Measurements from ENCODE around the gene PGBD1.

The PGBD1 gene

DNA sequence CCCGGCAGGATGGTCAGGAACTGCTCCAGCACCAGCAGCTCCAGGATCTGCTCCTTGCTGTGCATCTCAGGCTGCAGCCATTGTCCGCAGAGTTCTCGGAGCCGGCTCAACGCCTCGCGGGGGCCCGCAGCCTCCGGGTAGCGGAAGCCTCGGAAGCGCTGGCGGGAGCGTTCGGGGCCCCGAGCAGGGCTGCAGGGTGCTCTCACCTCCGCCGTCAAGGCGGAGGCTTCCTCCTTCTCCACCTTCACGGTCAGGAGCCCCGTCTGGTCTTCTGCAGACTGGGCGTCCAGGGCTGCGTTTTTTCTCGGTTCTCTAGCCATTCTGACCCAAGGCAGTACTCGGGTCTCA is 29.7 kb upstream of the PGBD1 start:
- peaks cover 6% of the 10 kb centered on the region for H3K36me3 ChIP-seq (ENCODE audit: control insufficient read depth, insufficient read depth, low read length)
- peaks cover 6% of the 10 kb centered on the region for H3K4me1 ChIP-seq (ENCODE audit: control insufficient read depth, insufficient read depth, low read length)
- H3K27ac ChIP-seq (ENCODE audit: insufficient read depth, low read depth, low read length, poor library complexity, severe bottlenecking): no peak overlapping the region
- WGBS, 2 experiments: 0% methylated on average over 24 to 25 of the region's 25 CpGs
- H3K27me3 ChIP-seq (ENCODE audit: control insufficient read depth, insufficient read depth, low read length, poor library complexity, severe bottlenecking): peaks cover 6% of the 10 kb centered on the region
- H3K9me3 ChIP-seq (ENCODE audit: control insufficient read depth, low read length): no peaks in the 10 kb centered on the region
- H3K4me3 ChIP-seq (ENCODE audit: insufficient read depth, low read depth, low read length): peak overlapping the region; percentile 97

DNA sequence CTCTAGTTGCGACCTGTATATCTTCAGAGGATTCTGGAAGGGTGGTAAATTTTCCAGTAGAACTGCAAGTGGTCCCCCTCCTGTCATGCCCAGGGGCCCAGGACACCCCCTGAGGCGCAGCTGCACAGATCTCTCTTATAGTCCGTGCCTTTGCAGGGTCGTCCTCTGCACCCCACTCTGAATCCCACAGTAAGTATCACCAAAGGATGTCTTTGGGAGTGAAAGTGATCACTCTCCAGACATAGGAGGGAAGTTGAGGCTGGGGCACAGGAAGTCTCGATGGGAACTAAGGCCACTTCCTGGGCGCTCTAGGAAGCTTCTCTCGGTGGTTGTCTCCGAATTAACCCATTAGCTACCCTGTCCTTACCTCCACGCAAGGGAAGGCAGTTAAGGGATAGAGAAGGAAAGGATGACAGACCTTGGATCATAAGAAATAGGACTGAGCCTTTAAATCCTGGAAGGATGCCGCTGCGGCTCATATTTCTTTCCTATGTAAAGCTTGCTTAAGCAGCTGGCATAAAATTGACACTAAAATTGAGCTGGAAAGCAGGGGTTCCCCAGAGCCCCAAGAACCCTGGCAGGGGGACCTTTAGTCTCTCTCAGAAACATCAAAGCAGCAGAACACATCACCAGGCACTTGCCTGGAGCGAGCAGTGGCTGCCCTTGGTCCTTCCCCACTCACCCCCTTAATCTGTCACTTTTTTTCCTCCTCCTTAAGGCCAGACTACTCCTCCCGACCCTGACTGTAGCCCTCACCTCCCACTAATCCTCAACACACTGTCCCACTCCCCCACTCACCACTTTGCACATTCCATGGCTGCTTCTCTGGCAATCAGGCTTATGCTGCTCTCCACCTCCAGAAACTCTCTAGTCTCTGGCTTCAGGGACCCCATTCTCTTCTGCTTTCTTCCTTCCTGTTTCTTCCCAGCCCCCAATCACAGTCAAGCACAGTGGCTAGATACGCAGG is 29.1 kb upstream of the PGBD1 start, which contains the start of gene ZKSCAN4:
Gene ZKSCAN4, minus strand, starts transcription at position 261 of the 967 bp plus-strand sequence. CDS start 289 bp downstream, outside the sequence.
- 16% methylated on average over 13 to 14 of the region's 14 CpGs for WGBS, 2 experiments
- no peak within 1 kb of the TSS for H3K27ac ChIP-seq (ENCODE audit: insufficient read depth, low read depth, low read length, poor library complexity, severe bottlenecking)

GRCh38 chr6:28254121-28254519 is 27.3 kb upstream of the PGBD1 start:
- 85 to 95% methylated on average over 1 of the region's 1 CpG for WGBS, 2 experiments
- no peak overlapping the region for H3K4me3 ChIP-seq (ENCODE audit: insufficient read depth, low read depth, low read length)
- H3K27ac ChIP-seq (ENCODE audit: insufficient read depth, low read depth, low read length, poor library complexity, severe bottlenecking): no peak overlapping the region
- peaks cover 6% of the 10 kb centered on the region for H3K4me1 ChIP-seq (ENCODE audit: control insufficient read depth, insufficient read depth, low read length)
- no peaks in the 10 kb centered on the region for H3K36me3 ChIP-seq (ENCODE audit: control insufficient read depth, insufficient read depth, low read length)
- H3K27me3 ChIP-seq (ENCODE audit: control insufficient read depth, insufficient read depth, low read length, poor library complexity, severe bottlenecking): peaks cover 6% of the 10 kb centered on the region
- H3K9me3 ChIP-seq (ENCODE audit: control insufficient read depth, low read length): no peaks in the 10 kb centered on the region

More for the DNA sequence above, 29.1 kb upstream of the PGBD1 start, which contains the start of gene ZKSCAN4:
- Histone ChIP-seq H3K4me3 (ENCODE audit: insufficient read depth, low read depth, low read length) (peak within 1 kb of the TSS; percentile 97), H3K36me3 (ENCODE audit: control insufficient read depth, insufficient read depth, low read length) (peaks cover 4% of the 10 kb centered on the region), H3K9me3 (ENCODE audit: control insufficient read depth, low read length) (no peaks in the 10 kb centered on the region), H3K27me3 (ENCODE audit: control insufficient read depth, insufficient read depth, low read length, poor library complexity, severe bottlenecking) (peaks cover 6% of the 10 kb centered on the region), H3K4me1 (ENCODE audit: control insufficient read depth, insufficient read depth, low read length) (peaks cover 6% of the 10 kb centered on the region)

DNA sequence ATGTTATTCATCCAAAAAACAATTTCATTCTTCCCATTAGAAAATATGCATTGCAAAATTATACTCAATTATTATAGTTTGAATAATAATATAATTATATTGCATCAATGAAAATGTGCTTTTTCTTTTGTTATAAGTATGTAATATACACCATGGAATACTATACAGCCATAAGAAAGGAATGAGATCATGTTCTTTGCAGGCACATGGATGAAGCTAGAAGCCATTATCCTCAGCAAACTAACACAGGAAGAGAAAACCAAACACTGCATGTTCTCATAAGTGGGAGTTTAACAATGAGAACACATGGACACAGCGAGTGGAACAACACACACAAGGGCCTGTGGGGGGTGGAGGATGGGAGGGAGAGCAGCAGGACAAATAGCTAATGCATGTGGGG is 24.3 kb upstream of the PGBD1 start:
- H3K27ac ChIP-seq (ENCODE audit: insufficient read depth, low read depth, low read length, poor library complexity, severe bottlenecking): no peak overlapping the region
- H3K27me3 ChIP-seq (ENCODE audit: control insufficient read depth, insufficient read depth, low read length, poor library complexity, severe bottlenecking): peaks cover 13% of the 10 kb centered on the region
- H3K9me3 ChIP-seq (ENCODE audit: control insufficient read depth, low read length): no peaks in the 10 kb centered on the region
- H3K4me1 ChIP-seq (ENCODE audit: control insufficient read depth, insufficient read depth, low read length): no peaks in the 10 kb centered on the region
- WGBS, 2 experiments: no CpG with 5 or more reads among the region's 1 CpG
- no peak overlapping the region for H3K4me3 ChIP-seq (ENCODE audit: insufficient read depth, low read depth, low read length)
- no peaks in the 10 kb centered on the region for H3K36me3 ChIP-seq (ENCODE audit: control insufficient read depth, insufficient read depth, low read length)

DNA sequence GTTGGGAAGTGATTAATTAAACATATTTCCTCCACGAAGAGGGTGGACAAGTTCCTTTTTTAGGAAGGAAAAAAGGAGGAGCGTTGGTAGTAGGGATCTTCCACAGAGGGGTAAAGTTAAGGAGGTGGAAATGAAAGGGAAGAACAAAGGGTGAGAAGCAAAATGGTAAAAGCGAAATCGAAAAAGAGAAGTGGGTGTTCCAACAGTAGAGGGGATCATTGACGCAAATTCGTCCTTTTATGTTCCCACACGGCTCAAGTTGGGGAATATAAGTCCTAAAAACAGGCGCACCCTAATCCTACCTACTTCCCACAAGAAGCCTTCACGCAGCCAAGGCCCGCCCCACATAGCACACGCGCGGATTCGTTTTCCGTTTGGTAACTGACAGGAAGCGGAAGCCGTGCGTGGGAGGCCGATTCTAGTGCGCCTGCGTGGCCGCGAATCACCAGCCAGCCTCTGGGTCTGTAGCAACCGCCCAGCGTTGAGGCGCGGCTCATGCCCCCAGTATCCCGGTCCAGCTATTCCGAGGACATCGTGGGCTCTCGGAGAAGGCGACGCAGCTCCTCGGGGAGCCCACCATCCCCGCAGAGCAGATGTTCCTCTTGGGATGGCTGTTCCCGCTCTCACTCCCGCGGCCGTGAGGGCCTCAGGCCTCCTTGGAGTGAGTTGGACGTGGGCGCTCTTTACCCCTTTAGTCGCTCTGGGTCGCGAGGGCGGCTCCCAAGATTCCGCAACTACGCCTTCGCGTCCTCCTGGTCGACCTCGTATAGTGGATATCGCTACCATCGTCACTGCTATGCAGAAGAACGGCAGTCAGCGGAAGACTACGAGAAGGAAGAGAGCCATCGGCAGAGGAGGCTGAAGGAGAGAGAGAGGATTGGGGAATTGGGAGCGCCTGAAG is 22.2 kb upstream of the PGBD1 start, which contains the start of gene NKAPL:
Gene NKAPL, plus strand, starts transcription at position 421 of the 901 bp plus-strand sequence. Its CDS starts 75 bp downstream, at position 496.
- 93 to 94% methylated on average over 58 of the region's 58 CpGs for WGBS, 2 experiments
- Histone ChIP-seq H3K4me1 (ENCODE audit: control insufficient read depth, insufficient read depth, low read length) (no peaks in the 10 kb centered on the region), H3K4me3 (ENCODE audit: insufficient read depth, low read depth, low read length) (no peak within 1 kb of the TSS), H3K36me3 (ENCODE audit: control insufficient read depth, insufficient read depth, low read length) (no peaks in the 10 kb centered on the region), H3K9me3 (ENCODE audit: control insufficient read depth, low read length) (no peaks in the 10 kb centered on the region), H3K27me3 (ENCODE audit: control insufficient read depth, insufficient read depth, low read length, poor library complexity, severe bottlenecking) (peaks cover 28% of the 10 kb centered on the region), H3K27ac (ENCODE audit: insufficient read depth, low read depth, low read length, poor library complexity, severe bottlenecking) (no peak within 1 kb of the TSS)

GRCh38 chr6:28263922-28264321 is 17.4 kb upstream of the PGBD1 start:
- no peaks in the 10 kb centered on the region for H3K4me1 ChIP-seq (ENCODE audit: control insufficient read depth, insufficient read depth, low read length)
- H3K27ac ChIP-seq (ENCODE audit: insufficient read depth, low read depth, low read length, poor library complexity, severe bottlenecking): no peak overlapping the region
- 100% methylated on average over 2 of the region's 2 CpGs; no CpG with 5 or more reads in 1 of the 2 experiments for WGBS, 2 experiments
- H3K27me3 ChIP-seq (ENCODE audit: control insufficient read depth, insufficient read depth, low read length, poor library complexity, severe bottlenecking): peaks cover 32% of the 10 kb centered on the region
- H3K4me3 ChIP-seq (ENCODE audit: insufficient read depth, low read depth, low read length): no peak overlapping the region
- H3K36me3 ChIP-seq (ENCODE audit: control insufficient read depth, insufficient read depth, low read length): no peaks in the 10 kb centered on the region
- no peaks in the 10 kb centered on the region for H3K9me3 ChIP-seq (ENCODE audit: control insufficient read depth, low read length)

DNA sequence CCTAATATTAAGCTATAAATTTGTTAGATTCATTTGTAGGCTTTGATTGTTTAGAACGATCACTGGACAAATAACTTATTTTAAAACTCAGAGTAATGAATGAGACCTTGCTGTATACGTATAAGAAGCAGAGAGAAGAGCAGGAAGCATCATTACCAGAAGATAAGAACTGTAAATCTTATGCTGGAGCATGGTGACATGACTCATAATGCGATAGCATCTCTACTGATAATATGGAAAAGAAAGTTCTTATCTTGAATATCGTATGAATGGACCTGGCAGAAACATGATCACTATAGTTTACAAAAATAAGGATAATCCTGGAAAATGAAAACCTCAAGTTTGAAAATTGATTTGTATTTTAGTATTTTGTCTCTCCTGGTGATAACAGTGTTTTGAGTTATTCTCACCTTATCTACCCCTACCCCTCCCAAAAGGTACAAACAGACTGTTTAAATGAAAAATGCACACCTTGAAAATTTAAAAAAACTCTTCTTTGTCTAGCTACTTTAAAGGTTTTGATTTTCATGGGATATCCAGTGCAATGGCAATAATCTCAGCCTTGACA is 16.5 kb upstream of the PGBD1 start:
- no peaks in the 10 kb centered on the region for H3K9me3 ChIP-seq (ENCODE audit: control insufficient read depth, low read length)
- peaks cover 32% of the 10 kb centered on the region for H3K27me3 ChIP-seq (ENCODE audit: control insufficient read depth, insufficient read depth, low read length, poor library complexity, severe bottlenecking)
- H3K4me3 ChIP-seq (ENCODE audit: insufficient read depth, low read depth, low read length): no peak overlapping the region
- H3K36me3 ChIP-seq (ENCODE audit: control insufficient read depth, insufficient read depth, low read length): no peaks in the 10 kb centered on the region
- H3K27ac ChIP-seq (ENCODE audit: insufficient read depth, low read depth, low read length, poor library complexity, severe bottlenecking): no peak overlapping the region
- 64 to 95% methylated on average over 2 to 4 of the region's 4 CpGs for WGBS, 2 experiments
- no peaks in the 10 kb centered on the region for H3K4me1 ChIP-seq (ENCODE audit: control insufficient read depth, insufficient read depth, low read length)

DNA sequence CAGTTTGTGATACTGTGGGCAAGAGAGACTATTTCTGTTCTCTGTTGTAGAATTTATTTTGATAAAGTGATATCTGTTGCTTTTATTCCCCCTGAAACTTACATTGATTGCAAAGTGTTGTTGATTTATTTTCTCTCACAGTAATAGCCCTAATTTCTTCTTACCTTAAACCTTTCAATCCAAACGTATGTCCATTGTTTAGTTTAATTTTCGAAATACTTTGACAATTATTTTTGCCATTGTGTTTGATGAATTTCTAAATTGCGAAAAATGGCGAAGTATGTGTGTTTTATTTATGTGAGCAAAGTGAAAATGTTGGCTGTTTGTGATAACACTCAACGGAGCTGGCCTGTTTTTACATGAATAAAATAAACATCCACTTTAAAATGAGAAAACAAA is 14.8 kb upstream of the PGBD1 start:
- H3K9me3 ChIP-seq (ENCODE audit: control insufficient read depth, low read length): no peaks in the 10 kb centered on the region
- 35 to 57% methylated on average over 3 to 4 of the region's 5 CpGs for WGBS, 2 experiments
- H3K36me3 ChIP-seq (ENCODE audit: control insufficient read depth, insufficient read depth, low read length): peaks cover under 1% of the 10 kb centered on the region
- H3K4me1 ChIP-seq (ENCODE audit: control insufficient read depth, insufficient read depth, low read length): no peaks in the 10 kb centered on the region
- H3K4me3 ChIP-seq (ENCODE audit: insufficient read depth, low read depth, low read length): peak overlapping the region; percentile 75
- H3K27ac ChIP-seq (ENCODE audit: insufficient read depth, low read depth, low read length, poor library complexity, severe bottlenecking): no peak overlapping the region
- H3K27me3 ChIP-seq (ENCODE audit: control insufficient read depth, insufficient read depth, low read length, poor library complexity, severe bottlenecking): peaks cover 25% of the 10 kb centered on the region

DNA sequence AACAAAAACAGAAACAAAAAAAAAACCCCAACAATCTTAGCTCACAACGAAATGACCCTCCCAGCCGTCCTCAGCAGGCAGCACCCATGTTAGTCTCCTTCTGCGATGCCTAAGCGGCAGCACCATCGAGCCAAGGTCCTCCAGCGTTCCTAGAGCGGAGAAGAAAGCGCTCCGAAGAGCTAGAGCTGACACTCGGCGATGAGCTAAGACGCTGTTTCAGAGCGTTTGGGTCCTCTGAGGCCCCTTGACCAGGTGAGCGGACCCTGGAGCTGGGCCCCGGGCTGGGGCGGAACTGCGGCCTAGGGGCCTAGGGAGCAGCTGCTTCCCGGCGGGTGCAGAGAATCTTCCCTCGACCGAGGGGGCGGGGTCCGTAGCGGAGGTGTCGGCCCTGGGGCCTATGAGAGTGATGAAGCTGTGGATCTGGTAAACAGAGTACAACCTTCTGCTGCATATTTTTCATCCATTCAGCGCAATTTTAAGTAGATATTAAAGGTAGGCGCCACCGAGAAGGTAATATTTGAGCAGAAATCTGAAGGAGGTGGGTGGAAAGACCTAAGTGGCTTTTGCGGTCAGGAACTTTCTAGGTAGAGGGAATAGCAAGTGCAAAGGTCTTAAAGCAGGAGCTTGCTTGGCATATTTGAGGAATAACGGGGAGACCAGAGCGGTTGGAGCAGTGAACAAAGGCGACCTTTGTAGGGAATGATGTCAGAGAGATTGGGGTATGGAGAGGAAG is 14.2 kb upstream of the PGBD1 start, which contains the start of gene ZSCAN26:
Gene ZSCAN26, plus strand, starts transcription at position 182 of the 733 bp plus-strand sequence. CDS start 4,777 bp downstream, outside the sequence.
- H3K4me1 ChIP-seq (ENCODE audit: control insufficient read depth, insufficient read depth, low read length): no peaks in the 10 kb centered on the region
- peak within 1 kb of the TSS; percentile 75 for H3K4me3 ChIP-seq (ENCODE audit: insufficient read depth, low read depth, low read length)
- no peaks in the 10 kb centered on the region for H3K9me3 ChIP-seq (ENCODE audit: control insufficient read depth, low read length)
- WGBS, 2 experiments: 1% methylated on average over 32 of the region's 32 CpGs
- peaks cover 6% of the 10 kb centered on the region for H3K36me3 ChIP-seq (ENCODE audit: control insufficient read depth, insufficient read depth, low read length)
- no peak within 1 kb of the TSS for H3K27ac ChIP-seq (ENCODE audit: insufficient read depth, low read depth, low read length, poor library complexity, severe bottlenecking)
- peaks cover 25% of the 10 kb centered on the region for H3K27me3 ChIP-seq (ENCODE audit: control insufficient read depth, insufficient read depth, low read length, poor library complexity, severe bottlenecking)
